PC-9 (cell line): ENCODE measurements around the gene PRKCB.

Experiments used
- CTCF ChIP-seq: fragments of 200-600 bp; sonication (generic); conservative IDR thresholded peaks from 2 replicates; pipeline ENCODE4 v1.6.1; 2017; ENCODE audit warnings: mixed run types, antibody characterized with exemption, mild to moderate bottlenecking, moderate library complexity
- EZH2 ChIP-seq: fragments of 200-600 bp; sonication (generic); IDR thresholded peaks from 2 replicates; pipeline ENCODE4 v1.8.0; 2017; ENCODE audit warnings: antibody characterized with exemption, low read depth

GRCh38 chr16:23796941-23797340, 38.8 kb upstream of the PRKCB start:
- TF ChIP-seq CTCF (no peak), EZH2 (no peak)
